Measurements from ENCODE around the gene PRKG2.

DNA sequence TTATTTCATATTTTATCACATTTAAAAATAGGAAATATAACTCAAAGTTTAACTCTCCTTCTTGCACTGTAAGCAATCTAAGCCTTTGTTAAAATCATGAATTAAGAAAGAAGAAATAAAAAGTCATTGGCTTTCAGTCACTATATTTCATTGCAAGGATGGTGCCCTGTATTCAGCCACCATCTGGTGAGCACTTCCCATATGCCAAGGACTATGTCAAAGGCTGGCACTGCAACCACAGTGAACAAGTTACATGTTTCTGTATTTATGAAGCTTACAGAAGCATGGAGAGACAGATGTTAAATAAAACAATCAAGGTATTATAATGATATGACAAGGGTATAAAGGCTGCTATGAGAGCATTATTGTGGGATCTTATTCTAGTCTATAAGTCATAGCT lies 68.6 kb downstream of the PRKG2 start:
- no peak for TF ChIP-seq CTCF (IDR thresholded peaks at IDR 0.05)
- no peak for TF ChIP-seq POLR2A (IDR thresholded peaks at IDR 0.05)
